PC-9 (cell line): ENCODE data around the gene C1GALT1C1L.

Experiments
- EZH2 ChIP-seq: fragments of 200-600 bp; sonication (generic); IDR thresholded peaks from 2 replicates; pipeline ENCODE4 v1.8.0; 2017; ENCODE audit warnings: antibody characterized with exemption, low read depth
- TF ChIP-seq, protein P1 (sequence below): fragments of 200-600 bp; sonication (generic); conservative IDR thresholded peaks from 2 replicates; pipeline ENCODE4 v1.6.1; 2017; ENCODE audit warnings: mixed run types, antibody characterized with exemption, mild to moderate bottlenecking, moderate library complexity

DNA sequence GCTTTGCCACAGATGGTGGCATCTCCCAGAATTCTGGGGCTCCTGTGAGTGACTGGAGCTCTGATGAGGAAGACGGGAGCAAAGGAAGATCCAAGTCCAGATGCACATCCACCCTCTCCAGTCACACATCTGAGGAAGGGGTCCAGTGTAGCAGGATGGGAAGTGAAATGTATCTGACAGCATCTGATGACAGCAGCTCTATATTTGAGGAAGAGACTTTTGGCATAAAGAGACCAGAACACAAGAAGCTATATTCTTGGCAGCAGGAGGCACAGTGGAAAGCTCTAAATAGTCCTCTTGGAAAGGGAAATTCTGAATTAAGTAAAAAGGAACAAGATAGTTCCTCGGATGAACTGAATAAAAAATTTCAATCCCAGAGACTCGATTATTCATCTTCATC, 23.5 kb upstream of the C1GALT1C1L start:
- TF ChIP-seq, protein P1, sequence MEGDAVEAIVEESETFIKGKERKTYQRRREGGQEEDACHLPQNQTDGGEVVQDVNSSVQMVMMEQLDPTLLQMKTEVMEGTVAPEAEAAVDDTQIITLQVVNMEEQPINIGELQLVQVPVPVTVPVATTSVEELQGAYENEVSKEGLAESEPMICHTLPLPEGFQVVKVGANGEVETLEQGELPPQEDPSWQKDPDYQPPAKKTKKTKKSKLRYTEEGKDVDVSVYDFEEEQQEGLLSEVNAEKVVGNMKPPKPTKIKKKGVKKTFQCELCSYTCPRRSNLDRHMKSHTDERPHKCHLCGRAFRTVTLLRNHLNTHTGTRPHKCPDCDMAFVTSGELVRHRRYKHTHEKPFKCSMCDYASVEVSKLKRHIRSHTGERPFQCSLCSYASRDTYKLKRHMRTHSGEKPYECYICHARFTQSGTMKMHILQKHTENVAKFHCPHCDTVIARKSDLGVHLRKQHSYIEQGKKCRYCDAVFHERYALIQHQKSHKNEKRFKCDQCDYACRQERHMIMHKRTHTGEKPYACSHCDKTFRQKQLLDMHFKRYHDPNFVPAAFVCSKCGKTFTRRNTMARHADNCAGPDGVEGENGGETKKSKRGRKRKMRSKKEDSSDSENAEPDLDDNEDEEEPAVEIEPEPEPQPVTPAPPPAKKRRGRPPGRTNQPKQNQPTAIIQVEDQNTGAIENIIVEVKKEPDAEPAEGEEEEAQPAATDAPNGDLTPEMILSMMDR = no peak
- no peak for TF ChIP-seq EZH2
